OCI-LY1 (cell line): ENCODE results near the gene KY.

ENCODE experiments used
- H2AFZ ChIP-seq: fragments of 200-600 bp; sonication (generic), shearing (Covaris generic); 2 replicates; pipeline ENCODE4 v1.6.0; 2014; ENCODE audit warnings: antibody characterized with exemption, mild to moderate bottlenecking, low read length
- H3F3A ChIP-seq: fragments of 200-600 bp; sonication (generic), shearing (Covaris generic); 2 replicates; pipeline ENCODE4 v1.6.0; 2014; ENCODE audit warnings: mild to moderate bottlenecking, antibody characterized with exemption, low read length, moderate library complexity; ENCODE audit not compliant: insufficient read depth
- H3K27ac ChIP-seq: fragments of 200-600 bp; sonication (generic); 2 replicates; pipeline ENCODE4 v1.5.1; 2014; ENCODE audit warnings: low read length, mixed run types, mild to moderate bottlenecking, low read depth; ENCODE audit not compliant: poor library complexity, severe bottlenecking
- H3K27me3 ChIP-seq: fragments of 200-600 bp; sonication (generic); 2 replicates; pipeline ENCODE4 v1.6.0; 2014; ENCODE audit warnings: antibody characterized with exemption, mild to moderate bottlenecking, low read length, moderate library complexity; ENCODE audit not compliant: insufficient read depth
- H3K36me3 ChIP-seq: fragments of 200-600 bp; sonication (generic); 2 replicates; pipeline ENCODE4 v1.6.1; 2014; ENCODE audit warnings: mild to moderate bottlenecking, antibody characterized with exemption, low read length, moderate library complexity, mixed read lengths; ENCODE audit not compliant: insufficient read depth
- H3K4me1 ChIP-seq: fragments of 200-600 bp; sonication (generic); 2 replicates; pipeline ENCODE4 v1.5.1; 2014; ENCODE audit warnings: mild to moderate bottlenecking, low read length, moderate library complexity; ENCODE audit not compliant: insufficient read depth, severe bottlenecking
- H3K4me2 ChIP-seq: fragments of 200-600 bp; sonication (generic), shearing (Covaris generic); 2 replicates; pipeline ENCODE4 v1.6.1; 2014; ENCODE audit warnings: low read length
- H3K4me3 ChIP-seq: fragments of 200-600 bp; sonication (generic); 2 replicates; pipeline ENCODE4 v1.5.1; 2014; ENCODE audit warnings: low read length, low read depth, mild to moderate bottlenecking, mixed read lengths; ENCODE audit not compliant: poor library complexity, severe bottlenecking
- H3K79me2 ChIP-seq: fragments of 200-600 bp; shearing (Covaris generic); 2 replicates; pipeline ENCODE4 v1.6.1; 2016; ENCODE audit warnings: mixed run types, low read length, mixed read lengths; ENCODE audit not compliant: insufficient read depth
- H3K9ac ChIP-seq: fragments of 200-600 bp; sonication (generic), shearing (Covaris generic); 2 replicates; pipeline ENCODE4 v1.6.1; 2014; ENCODE audit warnings: mild to moderate bottlenecking, low read length, mixed read lengths
- H3K9me2 ChIP-seq: fragments of 200-600 bp; sonication (generic), shearing (Covaris generic); 2 replicates; pipeline ENCODE4 v1.6.1; 2014; ENCODE audit warnings: low read depth, mild to moderate bottlenecking, low read length, mixed read lengths
- H3K9me3 ChIP-seq: fragments of 200-600 bp; shearing (Covaris generic); 2 replicates; pipeline ENCODE4 v1.6.1; 2014; ENCODE audit warnings: low read length, mixed read lengths
- H4K20me1 ChIP-seq: fragments of 200-600 bp; sonication (generic), shearing (Covaris generic); 2 replicates; pipeline ENCODE4 v1.6.0; 2016; ENCODE audit warnings: mild to moderate bottlenecking, low read length; ENCODE audit not compliant: insufficient read depth
- EZH2 ChIP-seq: fragments of 200-600 bp; sonication (generic), shearing (Covaris generic); IDR thresholded peaks from 2 replicates; pipeline ENCODE4 v1.8.0; 2017; ENCODE audit warnings: borderline replicate concordance, mixed run types, mild to moderate bottlenecking, antibody characterized with exemption, low read length, moderate library complexity, mixed read lengths
- TF ChIP-seq, protein P1 (sequence below): fragments of 200-600 bp; sonication (generic), shearing (Covaris generic); IDR thresholded peaks from 2 replicates; pipeline ENCODE4 v1.5.1; 2017; ENCODE audit warnings: mild to moderate bottlenecking, antibody characterized with exemption, low read length, moderate library complexity, mixed read lengths

The KY gene

GRCh38 chr3:134682196-134682880 is 31.5 kb upstream of the KY start:
- Histone ChIP-seq H2AFZ (no peak overlapping the region), H3K36me3 (no peaks in the 10 kb centered on the region), H3K27me3 (no peaks in the 10 kb centered on the region), H3K27ac (no peak overlapping the region), H3K79me2 (no peaks in the 10 kb centered on the region), H3K9me3 (no peaks in the 10 kb centered on the region), H3K4me1 (no peaks in the 10 kb centered on the region), H3K9ac (no peak overlapping the region), H3K4me2 (no peak overlapping the region), H4K20me1 (no peaks in the 10 kb centered on the region), H3K9me2 (no peaks in the 10 kb centered on the region), H3K4me3 (no peak overlapping the region), H3F3A (no peaks in the 10 kb centered on the region)
- TF ChIP-seq, protein P1, sequence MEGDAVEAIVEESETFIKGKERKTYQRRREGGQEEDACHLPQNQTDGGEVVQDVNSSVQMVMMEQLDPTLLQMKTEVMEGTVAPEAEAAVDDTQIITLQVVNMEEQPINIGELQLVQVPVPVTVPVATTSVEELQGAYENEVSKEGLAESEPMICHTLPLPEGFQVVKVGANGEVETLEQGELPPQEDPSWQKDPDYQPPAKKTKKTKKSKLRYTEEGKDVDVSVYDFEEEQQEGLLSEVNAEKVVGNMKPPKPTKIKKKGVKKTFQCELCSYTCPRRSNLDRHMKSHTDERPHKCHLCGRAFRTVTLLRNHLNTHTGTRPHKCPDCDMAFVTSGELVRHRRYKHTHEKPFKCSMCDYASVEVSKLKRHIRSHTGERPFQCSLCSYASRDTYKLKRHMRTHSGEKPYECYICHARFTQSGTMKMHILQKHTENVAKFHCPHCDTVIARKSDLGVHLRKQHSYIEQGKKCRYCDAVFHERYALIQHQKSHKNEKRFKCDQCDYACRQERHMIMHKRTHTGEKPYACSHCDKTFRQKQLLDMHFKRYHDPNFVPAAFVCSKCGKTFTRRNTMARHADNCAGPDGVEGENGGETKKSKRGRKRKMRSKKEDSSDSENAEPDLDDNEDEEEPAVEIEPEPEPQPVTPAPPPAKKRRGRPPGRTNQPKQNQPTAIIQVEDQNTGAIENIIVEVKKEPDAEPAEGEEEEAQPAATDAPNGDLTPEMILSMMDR = no peak
- no peak for TF ChIP-seq EZH2

GRCh38 chr3:134681522-134681900 is 30.7 kb upstream of the KY start:
- H3K27me3 ChIP-seq = no peaks in the 10 kb centered on the region
- no peak overlapping the region for H3K4me3 ChIP-seq
- H3K9ac ChIP-seq = no peak overlapping the region
- no peak overlapping the region for H3K4me2 ChIP-seq
- no peaks in the 10 kb centered on the region for H3K79me2 ChIP-seq
- H3K9me2 ChIP-seq = no peaks in the 10 kb centered on the region
- no peak overlapping the region for H3K27ac ChIP-seq
- H3K36me3 ChIP-seq = no peaks in the 10 kb centered on the region
- no peak overlapping the region for H2AFZ ChIP-seq
- H4K20me1 ChIP-seq = no peaks in the 10 kb centered on the region
- no peaks in the 10 kb centered on the region for H3K9me3 ChIP-seq
- TF ChIP-seq, protein P1 = no peak
- TF ChIP-seq EZH2 = no peak
- no peaks in the 10 kb centered on the region for H3F3A ChIP-seq
- no peaks in the 10 kb centered on the region for H3K4me1 ChIP-seq

- no peaks in the 10 kb centered on the region for H4K20me1 ChIP-seq
- H3K4me2 ChIP-seq = no peak overlapping the region
- H3K27ac ChIP-seq = no peak overlapping the region
- H3F3A ChIP-seq = no peaks in the 10 kb centered on the region
- H3K9me3 ChIP-seq = peaks cover 2% of the 10 kb centered on the region; the same call in 1 of the 2 replicates
- H3K4me1 ChIP-seq = no peaks in the 10 kb centered on the region
- TF ChIP-seq, protein P1 = no peak
- no peak for TF ChIP-seq EZH2
- no peaks in the 10 kb centered on the region for H3K27me3 ChIP-seq
- H3K9ac ChIP-seq = no peak overlapping the region
- H2AFZ ChIP-seq = no peak overlapping the region
- no peaks in the 10 kb centered on the region for H3K36me3 ChIP-seq
- no peak overlapping the region for H3K4me3 ChIP-seq
- no peaks in the 10 kb centered on the region for H3K9me2 ChIP-seq
- no peaks in the 10 kb centered on the region for H3K79me2 ChIP-seq
Observed at GRCh38 chr3:134680796-134681521, 30.1 kb upstream of the KY start.
